ENCODE measurements around the gene C3orf20.

C3orf20 gene

DNA sequence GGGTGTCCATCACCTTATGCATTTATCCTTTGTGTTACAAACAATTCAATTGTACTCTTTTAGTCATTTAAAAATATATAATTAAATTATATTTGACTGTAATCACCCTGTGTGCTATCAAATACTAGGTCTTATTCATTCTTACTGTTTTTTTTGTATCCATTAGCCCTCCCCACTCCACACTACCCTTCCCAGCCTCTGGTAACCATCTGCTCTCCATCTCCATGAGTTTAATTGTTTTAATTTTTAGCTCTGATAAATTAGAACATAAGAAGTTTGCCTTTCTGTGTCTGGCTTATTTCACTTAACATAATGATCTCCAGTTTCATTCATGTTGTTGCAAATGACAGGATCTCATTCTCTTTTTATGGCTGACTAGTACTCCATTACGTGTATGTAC is 16.8 kb downstream of the C3orf20 start:
- 82 to 88% methylated on average over 1 of the region's 1 CpG for WGBS, 2 experiments
- Histone ChIP-seq H3K27ac (ENCODE audit: insufficient read depth, low read depth, low read length, poor library complexity, severe bottlenecking) (no peak overlapping the region), H3K9me3 (ENCODE audit: control insufficient read depth, low read length) (no peaks in the 10 kb centered on the region), H3K4me1 (ENCODE audit: control insufficient read depth, insufficient read depth, low read length) (no peaks in the 10 kb centered on the region), H3K36me3 (ENCODE audit: control insufficient read depth, insufficient read depth, low read length) (no peaks in the 10 kb centered on the region), H3K27me3 (ENCODE audit: control insufficient read depth, insufficient read depth, low read length, poor library complexity, severe bottlenecking) (no peaks in the 10 kb centered on the region), H3K4me3 (ENCODE audit: insufficient read depth, low read depth, low read length) (no peak overlapping the region)

DNA sequence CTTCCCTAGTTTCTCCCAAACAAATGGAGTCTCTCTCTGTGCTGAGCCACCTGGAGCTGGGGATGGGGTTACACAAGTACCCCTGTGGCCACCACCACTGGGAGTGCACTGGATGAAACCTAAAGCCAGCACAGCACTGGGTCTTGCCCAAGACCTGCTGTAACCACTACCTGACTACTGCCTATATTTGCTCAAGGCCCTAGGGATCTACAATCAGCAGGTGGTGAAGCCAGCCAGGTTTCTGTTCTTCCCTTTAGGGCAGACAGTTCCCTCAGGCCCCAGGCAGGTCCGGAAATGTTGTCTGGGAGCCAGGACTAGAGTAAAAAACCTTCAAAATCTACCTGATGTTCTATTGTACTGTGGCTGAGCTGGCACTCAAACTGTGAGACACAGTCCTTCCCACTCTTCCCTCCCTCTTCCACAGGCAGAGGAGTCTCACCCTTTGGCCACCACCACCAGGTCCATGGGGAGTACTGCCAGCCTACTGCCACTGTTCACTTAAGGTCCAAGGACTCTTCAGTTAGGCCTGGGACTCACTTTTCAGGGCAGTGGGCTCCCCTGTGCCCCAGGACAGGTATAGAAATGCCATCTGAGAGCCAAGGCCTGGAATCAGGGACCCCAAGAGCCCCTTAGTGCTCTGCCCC is 23.8 kb downstream of the C3orf20 start:
- no peaks in the 10 kb centered on the region for H3K4me1 ChIP-seq (ENCODE audit: control insufficient read depth, insufficient read depth, low read length)
- H3K27me3 ChIP-seq (ENCODE audit: control insufficient read depth, insufficient read depth, low read length, poor library complexity, severe bottlenecking), result no peaks in the 10 kb centered on the region
- no peak overlapping the region for H3K27ac ChIP-seq (ENCODE audit: insufficient read depth, low read depth, low read length, poor library complexity, severe bottlenecking)
- WGBS, 2 experiments, result 80 to 93% methylated on average over 1 of the region's 1 CpG
- H3K9me3 ChIP-seq (ENCODE audit: control insufficient read depth, low read length), result no peaks in the 10 kb centered on the region
- no peaks in the 10 kb centered on the region for H3K36me3 ChIP-seq (ENCODE audit: control insufficient read depth, insufficient read depth, low read length)
- H3K4me3 ChIP-seq (ENCODE audit: insufficient read depth, low read depth, low read length), result no peak overlapping the region

DNA sequence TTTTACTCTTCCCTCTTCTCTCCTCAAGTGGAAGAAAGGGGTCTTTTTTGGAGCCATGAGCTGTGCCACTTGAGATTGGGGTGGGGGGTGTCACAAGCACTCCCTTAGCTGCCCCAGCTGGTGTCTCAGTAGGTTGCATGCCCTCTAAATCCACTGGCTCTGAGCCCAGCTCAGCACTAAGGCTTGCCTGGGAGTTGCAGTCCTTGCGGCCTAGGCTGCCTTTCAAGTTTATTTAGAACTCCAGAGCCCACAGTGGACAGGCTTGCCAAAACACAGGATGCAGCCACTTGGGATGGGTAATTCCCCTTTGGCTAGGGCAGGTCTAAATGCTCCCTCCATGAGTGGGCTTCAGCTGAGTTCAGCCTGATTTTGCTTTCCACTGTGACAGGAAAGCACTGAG is 24.7 kb downstream of the C3orf20 start:
- H3K4me1 ChIP-seq (ENCODE audit: control insufficient read depth, insufficient read depth, low read length), result no peaks in the 10 kb centered on the region
- H3K4me3 ChIP-seq (ENCODE audit: insufficient read depth, low read depth, low read length), result no peak overlapping the region
- H3K27me3 ChIP-seq (ENCODE audit: control insufficient read depth, insufficient read depth, low read length, poor library complexity, severe bottlenecking), result no peaks in the 10 kb centered on the region
- H3K36me3 ChIP-seq (ENCODE audit: control insufficient read depth, insufficient read depth, low read length), result no peaks in the 10 kb centered on the region
- no peak overlapping the region for H3K27ac ChIP-seq (ENCODE audit: insufficient read depth, low read depth, low read length, poor library complexity, severe bottlenecking)
- WGBS, 2 experiments, result 86 to 93% methylated on average over 1 of the region's 1 CpG
- H3K9me3 ChIP-seq (ENCODE audit: control insufficient read depth, low read length), result no peaks in the 10 kb centered on the region

DNA sequence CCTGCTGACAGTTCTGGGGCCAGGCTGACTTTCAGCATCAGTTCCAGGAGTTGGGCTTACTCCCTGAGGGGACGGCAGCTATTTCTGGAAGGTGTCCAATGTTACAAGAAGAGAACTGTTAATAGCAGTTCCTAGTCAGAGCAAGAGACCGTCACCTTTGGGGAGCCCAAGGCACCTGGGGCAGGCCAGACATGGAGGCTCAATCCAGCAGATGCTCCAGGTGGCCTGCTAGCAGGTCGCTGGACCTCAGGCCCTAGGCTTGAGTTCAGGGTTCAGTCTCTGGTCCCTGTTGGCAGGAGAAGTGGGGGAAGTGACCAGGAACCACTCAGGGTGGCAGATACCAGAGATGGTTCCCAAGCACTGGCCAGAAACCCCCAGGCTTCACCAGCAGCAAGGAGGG is 25.9 kb downstream of the C3orf20 start:
- WGBS, 2 experiments, result 84 to 87% methylated on average over 3 of the region's 3 CpGs
- no peaks in the 10 kb centered on the region for H3K36me3 ChIP-seq (ENCODE audit: control insufficient read depth, insufficient read depth, low read length)
- no peaks in the 10 kb centered on the region for H3K4me1 ChIP-seq (ENCODE audit: control insufficient read depth, insufficient read depth, low read length)
- no peak overlapping the region for H3K27ac ChIP-seq (ENCODE audit: insufficient read depth, low read depth, low read length, poor library complexity, severe bottlenecking)
- H3K4me3 ChIP-seq (ENCODE audit: insufficient read depth, low read depth, low read length), result no peak overlapping the region
- no peaks in the 10 kb centered on the region for H3K9me3 ChIP-seq (ENCODE audit: control insufficient read depth, low read length)
- H3K27me3 ChIP-seq (ENCODE audit: control insufficient read depth, insufficient read depth, low read length, poor library complexity, severe bottlenecking), result no peaks in the 10 kb centered on the region

DNA sequence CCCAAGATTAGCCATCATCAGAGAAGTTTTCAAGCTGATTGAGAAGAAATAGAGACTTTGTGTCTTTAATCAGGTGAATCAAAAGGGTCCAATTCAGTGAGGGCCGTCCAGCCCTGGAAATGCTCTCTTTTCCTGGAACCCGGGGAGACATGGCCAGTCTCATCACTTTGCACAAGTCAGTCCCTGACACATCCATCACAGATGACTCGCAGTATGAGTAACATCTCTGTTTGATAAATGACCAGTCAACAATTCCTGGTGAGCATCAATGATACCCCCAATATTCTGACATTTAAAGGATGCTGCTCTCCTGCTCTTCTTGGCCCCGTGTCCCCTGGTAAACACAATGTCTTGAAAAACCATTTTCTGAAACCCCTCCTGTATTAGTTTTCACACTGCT is 26.7 kb downstream of the C3orf20 start:
- no peak overlapping the region for H3K4me3 ChIP-seq (ENCODE audit: insufficient read depth, low read depth, low read length)
- no peaks in the 10 kb centered on the region for H3K36me3 ChIP-seq (ENCODE audit: control insufficient read depth, insufficient read depth, low read length)
- H3K4me1 ChIP-seq (ENCODE audit: control insufficient read depth, insufficient read depth, low read length), result no peaks in the 10 kb centered on the region
- WGBS, 2 experiments, result 91 to 92% methylated on average over 4 of the region's 4 CpGs
- no peak overlapping the region for H3K27ac ChIP-seq (ENCODE audit: insufficient read depth, low read depth, low read length, poor library complexity, severe bottlenecking)
- H3K9me3 ChIP-seq (ENCODE audit: control insufficient read depth, low read length), result no peaks in the 10 kb centered on the region
- H3K27me3 ChIP-seq (ENCODE audit: control insufficient read depth, insufficient read depth, low read length, poor library complexity, severe bottlenecking), result no peaks in the 10 kb centered on the region

DNA sequence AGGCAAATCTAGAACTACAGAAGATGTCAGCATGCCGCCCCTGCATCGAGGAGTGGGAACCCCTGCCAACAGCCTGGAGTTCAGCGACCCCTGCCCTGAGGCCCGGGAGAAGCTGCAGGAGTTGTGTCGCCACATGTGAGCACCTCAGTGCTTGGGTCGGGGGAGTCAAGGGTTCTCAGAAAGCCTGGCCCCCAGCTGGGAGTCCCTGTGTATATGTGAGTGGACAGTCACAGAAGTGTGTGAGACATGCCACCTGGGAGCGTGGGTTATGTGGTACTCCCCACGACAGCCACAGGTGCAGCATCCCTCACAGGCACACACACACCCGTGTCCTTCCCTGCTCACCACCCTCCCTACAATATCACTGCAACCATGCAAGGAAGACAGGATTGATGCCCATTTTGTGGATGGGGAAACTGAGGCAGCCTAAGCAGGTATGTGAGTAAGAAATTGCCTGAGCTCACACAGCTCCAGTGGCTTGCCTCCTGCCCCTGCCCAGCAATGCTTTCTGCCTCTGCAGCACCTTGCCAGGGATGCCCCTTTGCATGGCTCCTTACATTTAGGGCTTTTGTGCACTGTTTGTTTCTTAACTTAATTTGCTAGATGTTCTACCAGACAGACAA is 28.3 kb downstream of the C3orf20 start:
- H3K36me3 ChIP-seq (ENCODE audit: control insufficient read depth, insufficient read depth, low read length), result no peaks in the 10 kb centered on the region

DNA sequence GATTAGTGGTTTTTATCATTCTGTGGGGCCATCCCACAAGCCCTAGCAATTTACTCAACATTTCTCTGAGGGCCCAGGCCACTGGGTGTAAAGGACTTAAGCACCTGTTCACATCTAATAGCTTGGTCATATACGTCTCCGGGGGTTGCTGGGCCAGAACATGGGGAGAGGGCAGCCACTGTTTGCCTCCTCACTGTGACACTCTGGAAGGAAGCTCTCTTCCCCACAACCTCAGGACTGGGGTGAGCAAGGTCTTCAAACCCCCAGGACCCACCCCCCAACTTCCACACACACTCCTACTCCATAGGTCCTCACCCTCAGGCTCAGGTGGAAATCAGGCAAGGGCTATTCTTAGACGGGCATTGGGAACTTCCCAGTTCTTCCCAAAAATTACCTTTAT is 28.9 kb downstream of the C3orf20 start:
- WGBS, 2 experiments, result 94 to 98% methylated on average over 3 of the region's 3 CpGs
- H3K27ac ChIP-seq (ENCODE audit: insufficient read depth, low read depth, low read length, poor library complexity, severe bottlenecking), result no peak overlapping the region
- H3K4me1 ChIP-seq (ENCODE audit: control insufficient read depth, insufficient read depth, low read length), result no peaks in the 10 kb centered on the region
- no peaks in the 10 kb centered on the region for H3K36me3 ChIP-seq (ENCODE audit: control insufficient read depth, insufficient read depth, low read length)
- no peaks in the 10 kb centered on the region for H3K9me3 ChIP-seq (ENCODE audit: control insufficient read depth, low read length)
- H3K27me3 ChIP-seq (ENCODE audit: control insufficient read depth, insufficient read depth, low read length, poor library complexity, severe bottlenecking), result no peaks in the 10 kb centered on the region
- H3K4me3 ChIP-seq (ENCODE audit: insufficient read depth, low read depth, low read length), result no peak overlapping the region

More for the DNA sequence above, 28.3 kb downstream of the C3orf20 start:
- Histone ChIP-seq H3K27me3 (ENCODE audit: control insufficient read depth, insufficient read depth, low read length, poor library complexity, severe bottlenecking) (no peaks in the 10 kb centered on the region), H3K9me3 (ENCODE audit: control insufficient read depth, low read length) (no peaks in the 10 kb centered on the region), H3K4me1 (ENCODE audit: control insufficient read depth, insufficient read depth, low read length) (no peaks in the 10 kb centered on the region), H3K27ac (ENCODE audit: insufficient read depth, low read depth, low read length, poor library complexity, severe bottlenecking) (no peak overlapping the region), H3K4me3 (ENCODE audit: insufficient read depth, low read depth, low read length) (no peak overlapping the region)
- WGBS, 2 experiments, result 91 to 93% methylated on average over 9 of the region's 9 CpGs

DNA sequence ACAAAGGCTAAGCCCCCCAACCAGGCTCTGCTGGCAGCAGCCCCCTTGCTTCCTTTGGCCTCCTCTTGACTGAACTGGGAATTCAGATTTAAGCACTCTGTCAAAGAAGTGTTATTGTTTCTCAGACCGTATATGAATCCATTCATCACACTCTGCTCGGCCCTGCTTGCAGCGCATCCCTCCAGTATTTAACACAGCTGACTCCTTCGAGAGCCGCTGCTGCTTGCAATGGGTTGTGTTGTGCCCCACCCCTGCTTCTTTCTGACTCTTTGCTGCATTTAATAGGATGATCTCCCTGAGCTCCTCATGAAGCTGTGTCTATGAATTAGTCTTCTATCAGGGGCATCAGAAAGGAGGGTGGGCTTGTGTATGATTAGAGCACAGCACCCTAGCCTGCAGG is 31.2 kb downstream of the C3orf20 start:
- H3K27ac ChIP-seq (ENCODE audit: insufficient read depth, low read depth, low read length, poor library complexity, severe bottlenecking), result no peak overlapping the region
- no peak overlapping the region for H3K4me3 ChIP-seq (ENCODE audit: insufficient read depth, low read depth, low read length)
- H3K27me3 ChIP-seq (ENCODE audit: control insufficient read depth, insufficient read depth, low read length, poor library complexity, severe bottlenecking), result no peaks in the 10 kb centered on the region
- WGBS, 2 experiments, result 86 to 92% methylated on average over 5 of the region's 5 CpGs
- H3K4me1 ChIP-seq (ENCODE audit: control insufficient read depth, insufficient read depth, low read length), result no peaks in the 10 kb centered on the region
- no peaks in the 10 kb centered on the region for H3K36me3 ChIP-seq (ENCODE audit: control insufficient read depth, insufficient read depth, low read length)
- H3K9me3 ChIP-seq (ENCODE audit: control insufficient read depth, low read length), result no peaks in the 10 kb centered on the region

DNA sequence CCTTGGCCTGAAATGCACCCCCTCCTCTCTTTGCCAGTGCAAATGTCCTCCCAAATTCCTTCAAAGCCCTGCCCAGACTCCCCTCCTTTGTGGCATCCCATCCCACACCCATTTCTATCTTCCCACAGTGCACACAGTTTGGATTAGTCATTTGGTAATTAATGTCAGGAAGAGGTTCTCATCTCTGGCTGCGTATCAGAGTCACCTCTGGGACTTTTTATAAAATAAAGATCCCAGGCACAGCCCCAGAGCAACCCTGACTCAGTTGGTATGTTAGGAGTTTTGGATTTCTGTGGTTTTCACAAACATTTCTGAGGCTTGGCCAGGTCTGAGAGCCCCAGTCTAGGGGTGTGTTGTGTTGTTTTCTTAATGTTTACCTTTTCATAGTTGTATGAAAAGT is 41.6 kb downstream of the C3orf20 start:
- 67 to 95% methylated on average over 1 of the region's 1 CpG for WGBS, 2 experiments
- Histone ChIP-seq H3K36me3 (ENCODE audit: control insufficient read depth, insufficient read depth, low read length) (no peaks in the 10 kb centered on the region), H3K4me3 (ENCODE audit: insufficient read depth, low read depth, low read length) (no peak overlapping the region), H3K27ac (ENCODE audit: insufficient read depth, low read depth, low read length, poor library complexity, severe bottlenecking) (no peak overlapping the region), H3K4me1 (ENCODE audit: control insufficient read depth, insufficient read depth, low read length) (no peaks in the 10 kb centered on the region), H3K9me3 (ENCODE audit: control insufficient read depth, low read length) (no peaks in the 10 kb centered on the region), H3K27me3 (ENCODE audit: control insufficient read depth, insufficient read depth, low read length, poor library complexity, severe bottlenecking) (peaks cover 4% of the 10 kb centered on the region)

DNA sequence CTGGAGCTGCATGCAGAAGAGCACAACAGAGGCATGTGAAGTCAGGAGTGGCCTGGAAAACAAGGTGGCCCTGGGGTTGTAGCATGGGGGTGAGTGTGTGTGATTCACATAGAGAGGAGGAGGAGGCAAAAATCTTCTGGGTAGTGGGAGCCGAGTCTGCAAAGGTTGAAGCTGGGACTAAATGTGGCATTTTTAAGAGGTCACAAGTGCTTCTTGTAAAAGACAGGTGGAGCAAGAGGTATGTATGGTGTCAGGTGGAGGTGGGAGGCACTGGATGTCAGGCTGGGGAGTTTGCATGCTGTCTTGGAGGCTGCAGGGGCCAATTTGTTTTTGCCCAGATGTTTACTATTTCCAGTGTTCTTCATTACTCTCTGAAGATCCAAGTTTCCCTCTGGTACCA is 42.4 kb downstream of the C3orf20 start:
- Histone ChIP-seq H3K27ac (ENCODE audit: insufficient read depth, low read depth, low read length, poor library complexity, severe bottlenecking) (no peak overlapping the region), H3K36me3 (ENCODE audit: control insufficient read depth, insufficient read depth, low read length) (no peaks in the 10 kb centered on the region), H3K4me1 (ENCODE audit: control insufficient read depth, insufficient read depth, low read length) (no peaks in the 10 kb centered on the region), H3K9me3 (ENCODE audit: control insufficient read depth, low read length) (no peaks in the 10 kb centered on the region), H3K4me3 (ENCODE audit: insufficient read depth, low read depth, low read length) (no peak overlapping the region), H3K27me3 (ENCODE audit: control insufficient read depth, insufficient read depth, low read length, poor library complexity, severe bottlenecking) (peaks cover 4% of the 10 kb centered on the region)
- 68 to 77% methylated on average over 1 of the region's 1 CpG for WGBS, 2 experiments
